WTC11 (cell line): ENCODE results near the gene CLDN5.

Experiments used
- ATF3 ChIP-seq: sonication (generic); formaldehyde crosslinking; conservative IDR thresholded peaks from 2 replicates; pipeline ENCODE4 v1.8.1; 2022; ENCODE audit warnings: mild to moderate bottlenecking, missing genetic modification reagents
- CBFB ChIP-seq: sonication (generic); formaldehyde crosslinking; IDR thresholded peaks from 2 replicates; pipeline ENCODE4 v1.8.1; 2022; ENCODE audit warnings: mild to moderate bottlenecking, low read depth, missing genetic modification reagents
- CTCF ChIP-seq: fragments of 200-600 bp; IDR thresholded peaks from 2 replicates; pipeline ENCODE4 v1.8.0; 2022; ENCODE audit warnings: antibody characterized with exemption
- FOXJ3 ChIP-seq: sonication (generic); formaldehyde crosslinking; IDR thresholded peaks from 2 replicates; pipeline ENCODE4 v1.9.0; 2021; ENCODE audit warnings: missing genetic modification reagents, mild to moderate bottlenecking, borderline replicate concordance
- GABPB1 ChIP-seq: sonication (generic); formaldehyde crosslinking; IDR thresholded peaks from 2 replicates; pipeline ENCODE4 v1.8.1; 2023; ENCODE audit warnings: mild to moderate bottlenecking, missing genetic modification reagents
- GRHL2 ChIP-seq: fragments of 250-450 bp; sonication (Bioruptor Pico); IDR thresholded peaks from 2 replicates; pipeline ENCODE4 v1.8.0; 2022; ENCODE audit warnings: mild to moderate bottlenecking, moderate library complexity; ENCODE audit not compliant: insufficient replicate concordance, severe bottlenecking
- IRF2 ChIP-seq: sonication (generic); formaldehyde crosslinking; IDR thresholded peaks from 2 replicates; pipeline ENCODE4 v1.8.0; 2022; ENCODE audit warnings: low read depth, missing genetic modification reagents, borderline replicate concordance
- JUN ChIP-seq: sonication (generic); formaldehyde crosslinking; IDR thresholded peaks from 2 replicates; pipeline ENCODE4 v1.8.0; 2023; ENCODE audit warnings: mild to moderate bottlenecking, missing genetic modification reagents
- KAT7 ChIP-seq: sonication (generic); formaldehyde crosslinking; IDR thresholded peaks from 2 replicates; pipeline ENCODE4 v1.8.1; 2023; ENCODE audit warnings: missing genetic modification reagents, mild to moderate bottlenecking, borderline replicate concordance
- MAX ChIP-seq: sonication (generic); formaldehyde crosslinking; IDR thresholded peaks from 2 replicates; pipeline ENCODE4 v1.8.0; 2022; ENCODE audit warnings: mild to moderate bottlenecking, missing genetic modification reagents
- PRRX2 ChIP-seq: fragments of 250-450 bp; sonication (Bioruptor Pico); IDR thresholded peaks from 2 replicates; pipeline ENCODE4 v1.8.0; 2021; ENCODE audit warnings: mild to moderate bottlenecking
- SP1 ChIP-seq: sonication (generic); formaldehyde crosslinking; conservative IDR thresholded peaks from 2 replicates; pipeline ENCODE4 v1.8.1; 2022; ENCODE audit warnings: missing genetic modification reagents
- TP53 ChIP-seq: sonication (generic); formaldehyde crosslinking; IDR thresholded peaks from 2 replicates; pipeline ENCODE4 v1.8.1; 2023; ENCODE audit warnings: mild to moderate bottlenecking, missing genetic modification reagents

- TF ChIP-seq CTCF (no peak), MAX (peak; percentile 60; the same call in 1 of the 2 replicates), GABPB1 (CRISPR knock-in tag) (no peak), JUN (CRISPR knock-in tag) (no peak), KAT7 (CRISPR knock-in tag) (no peak), IRF2 (no peak), PRRX2 (CRISPR knock-in tag) (no peak), ATF3 (no peak), CBFB (CRISPR knock-in tag) (no peak), SP1 (CRISPR knock-in tag) (no peak), TP53 (no peak), FOXJ3 (CRISPR knock-in tag) (no peak), GRHL2 (no peak)
Measured at GRCh38 chr22:19554834-19555404, 30.7 kb upstream of the CLDN5 start.
